HPDE6-E6E7 (cell line): ENCODE results near the gene MTLN.
A peak's percentile ranks its signal among the peaks of the same experiment; 100 is the strongest.
"Not testable (repeated sequence)": the region's sequence is repeated elsewhere in the genome, so short reads cannot be mapped to it uniquely, and the experiment has no call there.

Experiments used
- DNase-seq: peaks from one replicate; pipeline ENCODE4 v3.0.0; 2011; ENCODE audit warnings: missing footprints; ENCODE audit errors: extremely low spot score

MTLN gene

DNA sequence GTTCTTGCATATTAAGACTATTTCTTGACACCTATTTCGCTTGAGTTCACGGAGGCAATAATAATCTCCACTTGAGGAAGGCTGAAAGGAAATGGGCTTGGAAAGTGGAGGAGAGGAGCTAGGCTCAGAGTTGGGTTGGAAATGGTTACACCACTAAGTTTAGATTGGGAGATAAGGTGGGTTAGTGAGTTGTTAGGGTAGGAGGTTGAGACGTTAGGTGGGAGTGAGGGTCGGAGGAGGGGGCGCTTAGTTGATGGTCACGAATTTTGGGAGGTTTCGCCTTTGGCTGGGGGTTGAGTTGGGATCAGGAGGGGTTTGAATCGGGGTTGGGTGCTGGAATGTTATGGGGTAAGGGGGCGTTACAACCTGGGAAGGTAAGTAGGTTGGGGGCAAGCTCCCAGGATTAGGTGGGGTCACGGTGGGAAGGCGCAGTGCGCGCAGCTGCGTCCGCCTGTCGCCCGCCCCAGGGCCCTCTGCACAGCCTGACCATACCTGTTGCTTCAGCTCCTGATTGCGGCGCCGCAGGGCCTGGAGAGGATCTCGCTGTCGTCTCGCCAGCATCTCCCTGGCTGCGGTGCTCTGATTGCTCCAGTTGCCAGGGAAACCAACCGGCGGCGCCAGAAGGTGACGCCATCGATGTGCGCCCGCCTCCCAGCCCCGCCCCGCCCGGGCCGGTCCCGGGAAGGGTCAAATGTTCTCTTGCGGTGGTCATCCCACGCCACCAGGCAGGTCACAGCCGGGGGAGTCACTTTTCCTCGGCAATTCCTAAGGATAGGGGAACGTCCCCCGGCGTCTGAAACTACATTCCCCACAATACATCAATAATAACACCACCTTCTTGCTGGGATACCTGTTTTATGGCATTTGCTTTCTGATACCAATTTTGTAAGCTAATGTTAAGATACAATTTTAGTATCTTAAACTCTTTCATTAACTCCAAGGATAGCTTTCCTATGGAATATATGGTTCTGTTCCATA is 7.7 kb downstream of the MTLN start, which contains the start of gene NPHP1:
Gene NPHP1 (minus strand): TSS at position 606 of the 978 bp plus-strand sequence. CDS start 45 bp downstream, at position 561.
- DNase-seq, result peak; percentile 90

GRCh38 chr2:110198016-110198415 is 14.3 kb downstream of the MTLN start:
- DNase-seq, result no peak

DNA sequence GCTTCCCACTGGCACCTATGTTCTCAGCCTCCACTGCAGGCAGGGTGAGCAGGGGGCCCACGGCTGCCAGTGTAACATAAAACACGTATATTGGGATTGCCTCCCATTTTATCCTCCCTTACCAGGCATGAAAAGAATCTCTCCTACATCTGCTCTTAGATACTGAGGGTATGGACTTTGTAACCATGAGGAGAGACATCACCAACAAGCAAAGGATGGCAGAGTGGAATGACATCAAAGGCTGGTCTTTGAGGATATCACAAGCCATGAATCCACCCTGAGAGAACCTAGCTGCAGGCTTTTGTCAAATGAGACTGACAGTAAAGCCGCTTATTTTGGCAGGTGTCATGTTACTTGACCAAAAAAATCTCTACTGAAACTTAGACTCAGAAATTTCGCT is 14.9 kb downstream of the MTLN start:
- DNase-seq, result no peak

DNA sequence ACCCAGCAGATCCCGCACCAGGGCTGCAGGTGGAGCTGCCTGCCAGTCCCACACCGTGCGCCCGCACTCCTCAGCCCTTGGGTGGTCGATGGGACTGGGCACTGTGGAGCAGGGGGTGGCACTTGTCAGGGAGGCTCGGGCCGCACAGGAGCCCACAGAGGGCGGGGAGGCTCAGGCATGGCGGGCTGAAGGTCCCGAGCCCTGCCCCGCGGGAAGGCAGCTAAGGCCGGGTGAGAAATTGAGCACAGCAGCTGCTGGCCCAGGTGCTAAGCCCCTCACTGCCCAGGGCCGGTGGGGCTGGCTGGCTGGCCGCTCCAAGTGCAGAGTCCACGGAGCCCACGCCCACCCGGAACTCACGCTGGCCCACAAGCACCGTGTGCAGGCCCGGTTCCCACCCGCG is 22.2 kb downstream of the MTLN start:
- not testable (repeated sequence) for DNase-seq

GRCh38 chr2:110182449-110182848 is 29.9 kb downstream of the MTLN start:
- no peak for DNase-seq

- DNase-seq, result no peak
These were observed 32.3 kb downstream of the MTLN start for GRCh38 chr2:110180036-110180435.

DNA sequence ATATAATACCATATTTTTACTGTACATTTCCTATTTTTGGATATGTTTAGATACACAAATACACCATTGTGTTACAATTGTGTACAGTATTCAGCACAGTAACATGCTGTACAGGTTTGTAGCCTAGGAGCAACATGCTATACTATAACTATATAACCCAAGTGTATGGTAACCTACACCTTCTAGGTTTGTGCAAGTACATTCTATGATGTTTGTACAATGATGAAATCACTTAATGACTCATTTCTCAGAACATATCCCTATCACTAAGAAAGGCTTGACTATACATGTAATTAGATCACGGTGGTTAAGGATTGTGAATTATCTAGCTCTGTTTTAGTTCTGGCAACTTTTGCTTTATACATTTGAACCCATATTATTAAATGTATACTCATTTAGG is 38.8 kb downstream of the MTLN start:
- peak; percentile 26 for DNase-seq

GRCh38 chr2:110172506-110172905 is 39.8 kb downstream of the MTLN start:
- DNase-seq, result no peak

DNA sequence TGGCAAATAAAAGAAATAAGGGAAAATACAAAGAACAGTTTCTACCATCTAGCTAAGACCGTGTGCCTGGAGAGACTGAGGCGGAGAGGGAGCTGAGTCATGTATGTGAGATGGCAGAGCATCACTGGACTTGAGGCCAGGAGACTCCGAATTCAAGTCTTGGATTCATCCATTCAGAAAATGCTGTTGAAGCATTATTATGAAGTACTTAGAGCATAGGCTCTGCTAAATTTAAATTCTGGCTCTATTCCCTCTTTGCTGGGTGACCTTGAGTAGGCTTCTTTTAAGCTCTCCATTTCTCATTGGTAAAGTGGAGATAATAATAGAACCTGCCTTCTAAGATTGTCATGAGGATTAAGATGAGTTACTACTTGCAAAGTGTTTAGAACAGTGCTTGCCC is 42.2 kb downstream of the MTLN start:
- no peak for DNase-seq

DNA sequence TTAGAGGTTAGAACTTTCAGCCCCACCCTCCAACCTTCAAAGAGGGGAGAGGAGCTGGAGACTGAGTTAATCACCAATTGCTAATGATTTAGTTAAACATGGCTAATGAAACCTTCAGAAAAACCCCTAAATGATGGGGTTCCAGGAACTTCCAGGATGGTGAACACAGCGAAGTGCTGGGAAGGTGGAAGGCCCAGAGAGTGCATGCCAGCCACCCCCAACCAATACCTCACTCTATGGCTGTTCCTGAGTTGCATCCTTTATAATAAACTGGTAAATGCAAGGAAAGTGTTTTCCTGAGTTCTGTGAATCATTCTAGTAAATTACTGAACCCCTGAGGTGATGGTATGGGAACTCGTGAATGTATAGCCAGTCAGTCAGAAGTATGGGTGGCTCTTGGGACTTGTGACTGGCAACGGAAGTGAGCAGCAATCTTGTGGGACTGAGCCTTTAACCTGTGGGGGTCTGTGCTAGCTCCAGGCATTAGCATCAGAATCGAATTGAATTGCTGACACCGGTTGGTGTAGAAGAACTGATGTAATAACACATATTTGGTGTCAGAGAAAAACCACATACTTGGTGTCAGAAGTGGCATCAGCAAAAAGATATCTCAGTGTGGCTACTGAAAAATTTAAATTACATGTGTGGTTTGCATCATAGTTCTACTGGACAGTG is 44.9 kb downstream of the MTLN start:
- DNase-seq, result no peak

GRCh38 chr2:110166266-110166665 is 46.1 kb downstream of the MTLN start:
- no peak for DNase-seq
